B cell (primary cell): Measurements from ENCODE around the gene NME2. TPM values are rescaled to one million over a fixed set of nuclear protein-coding genes. Genes with fewer than 3 reads are reported as not detected.
A peak's percentile ranks its signal among the peaks of the same experiment; 100 is the strongest.

Experiments
- ATAC-seq: fragments of 200-7000 bp; cut with Tn5 transposase; one replicate; pipeline ENCODE4 v1.10.0; 2021; ENCODE audit warnings: low read depth, mild to moderate bottlenecking, moderate number of reproducible peaks, moderate library complexity
- CTCF ChIA-PET: fragments of 350-600 bp; sonication (Branson Sonifier 250); formaldehyde crosslinking; loops from one replicate; lab custom pipeline; 2021; ENCODE audit warnings: antibody characterized with exemption, inconsistent platforms; lab: Charles Lee
- POLR2A ChIA-PET: fragments of 350-600 bp; sonication (Branson Sonifier 250); formaldehyde crosslinking; loops from one replicate; lab custom pipeline; 2021; ENCODE audit warnings: antibody characterized with exemption; lab: Charles Lee
- DNase-seq: peaks from one replicate; pipeline ENCODE4 v3.0.0; 2013
- H2AFZ ChIP-seq: 2 replicates; pipeline ENCODE4 v1.6.1; 2012; ENCODE audit warnings: mild to moderate bottlenecking, low read depth, low read length; ENCODE audit not compliant: insufficient read depth, poor library complexity, severe bottlenecking
- H3K27ac ChIP-seq, 2 donors: 1 replicate in 1 of 2; 2 replicates in 1 of 2; pipeline ENCODE4 v1.5.1; 2012 to 2013; ENCODE audit warnings: low read length in 2 of 2, mild to moderate bottlenecking in 2 of 2, moderate library complexity in 1 of 2
- H3K27me3 ChIP-seq, 4 experiments: fragments of 200-600 bp in 1 of 4; sonication (generic) in 1 of 4; replicated peaks in 1 of 4; 1 replicate in 2 of 4; 2 replicates in 2 of 4; pipeline versions ENCODE4 v1.6.1 to v1.7.0; 2013 to 2016; ENCODE audit warnings: low read length in 3 of 4, mild to moderate bottlenecking in 2 of 4, mixed read lengths in 1 of 4, moderate library complexity in 1 of 4; ENCODE audit not compliant: insufficient read depth in 4 of 4, control insufficient read depth in 3 of 4; ENCODE audit errors: control extremely low read depth in 1 of 4
- H3K36me3 ChIP-seq, 2 experiments: replicated peaks in 1 of 2; 1 replicate in 1 of 2; 2 replicates in 1 of 2; pipeline versions ENCODE4 v1.6.1 to v1.7.1; 2013; ENCODE audit warnings: low read length in 1 of 2; ENCODE audit not compliant: insufficient read depth in 2 of 2, control insufficient read depth in 1 of 2; ENCODE audit errors: control extremely low read depth in 1 of 2, extremely low read depth in 1 of 2
- H3K4me1 ChIP-seq, 2 donors: fragments of 200-600 bp in 1 of 2; sonication (generic) in 1 of 2; 1 replicate in 1 of 2; 2 replicates in 1 of 2; pipeline versions ENCODE4 v1.5.1 to v1.6.1; 2013 to 2017; ENCODE audit warnings: low read length in 2 of 2; ENCODE audit not compliant: control insufficient read depth in 2 of 2, insufficient read depth in 2 of 2
- H3K4me2 ChIP-seq: replicated peaks from 2 replicates; pipeline ENCODE3; 2012; ENCODE audit warnings: mild to moderate bottlenecking, low read depth, low read length; ENCODE audit not compliant: poor library complexity, severe bottlenecking
- H3K4me3 ChIP-seq, 5 experiments: fragments of 200-600 bp in 1 of 5; sonication (generic) in 1 of 5; 1 replicate in 3 of 5; 2 replicates in 2 of 5; pipeline versions ENCODE4 v1.5.1 to v1.7.0; 2011 to 2016; ENCODE audit warnings: low read length in 4 of 5, mild to moderate bottlenecking in 4 of 5, low read depth in 2 of 5, control low read depth in 1 of 5, moderate library complexity in 1 of 5; ENCODE audit not compliant: insufficient read depth in 1 of 5; ENCODE audit errors: control extremely low read depth in 1 of 5, extremely low read depth in 1 of 5
- H3K79me2 ChIP-seq: fragments of 200-600 bp; sonication (generic); one replicate; pipeline ENCODE4 v1.6.0; 2016; ENCODE audit warnings: low read length; ENCODE audit not compliant: control insufficient read depth, insufficient read depth
- H3K9ac ChIP-seq: fragments of 200-600 bp; sonication (generic); 2 replicates; pipeline ENCODE4 v1.6.1; 2017; ENCODE audit warnings: mild to moderate bottlenecking, low read length, moderate library complexity
- H3K9me3 ChIP-seq, 3 donors: one replicate each; pipeline versions ENCODE4 v1.6.1 to v1.7.1; 2013; ENCODE audit warnings: low read length in 2 of 3; ENCODE audit not compliant: control insufficient read depth in 2 of 3, insufficient read depth in 1 of 3; ENCODE audit errors: control extremely low read depth in 1 of 3
- H4K20me1 ChIP-seq: 2 replicates; pipeline ENCODE4 v1.6.0; 2012; ENCODE audit warnings: mild to moderate bottlenecking, low read length; ENCODE audit not compliant: insufficient read depth, control insufficient read depth, poor library complexity, severe bottlenecking
- H3K27ac Mint-ChIP-seq: one replicate; pipeline ENCODE4 v1.8.0; 2021; ENCODE audit warnings: mixed read lengths
- H3K27me3 Mint-ChIP-seq: one replicate; pipeline ENCODE4 v1.8.0; 2021; ENCODE audit warnings: mixed read lengths
- H3K4me1 Mint-ChIP-seq: one replicate; pipeline ENCODE4 v1.8.0; 2021; ENCODE audit warnings: mixed read lengths
- H3K4me3 Mint-ChIP-seq: one replicate; pipeline ENCODE4 v1.8.0; 2021; ENCODE audit warnings: mixed read lengths
- H3K9me3 Mint-ChIP-seq: one replicate; pipeline ENCODE4 v1.8.0; 2022; ENCODE audit warnings: mixed read lengths; ENCODE audit not compliant: insufficient read depth
- EZH2 ChIP-seq: IDR thresholded peaks from 2 replicates; pipeline ENCODE4 v1.6.1; 2012; ENCODE audit warnings: borderline replicate concordance, low read depth, mild to moderate bottlenecking, moderate library complexity, low read length; ENCODE audit not compliant: insufficient read depth, poor library complexity, severe bottlenecking
- WGBS: methylation state at CpG from one replicate; pipeline ENCODE4 v1.1.5; 2013; ENCODE audit warnings: missing lambda C conversion rate; ENCODE audit not compliant: insufficient coverage; 5-methylcytosine and 5-hydroxymethylcytosine counted together
- intact Hi-C: fragments of 100-400 bp; cut with micrococcal nuclease; formaldehyde crosslinking; loops from one replicate; pipeline ENCODE4 v1.10.0; 2022
- polyA minus RNA-seq: library from RNA; depleted of rRNA, polyadenylated mRNA; stranded (reverse); fragments of >200 nt; gene quantifications from 2 replicates; pipeline ENCODE4 v1.2.3, GENCODE V29; 2012
- polyA plus RNA-seq: library from polyadenylated mRNA; depleted of rRNA; stranded (reverse); fragments of >200 nt; gene quantifications from 2 replicates; pipeline ENCODE4 v1.2.3, GENCODE V29; 2012
- total RNA-seq, 2 donors: library from RNA; stranded (reverse); fragments of 120-200 nt in 1 of 2; gene quantifications; 1 replicate in 1 of 2; 2 replicates in 1 of 2; pipeline versions ENCODE4 v1.2.3 to v1.2.4, GENCODE V29; 2013 to 2022
- TF ChIP-seq, protein P1 (sequence below): fragments of 200-600 bp; IDR thresholded peaks from one replicate; pipeline ENCODE4 v1.8.0; 2022; ENCODE audit warnings: antibody characterized with exemption, mild to moderate bottlenecking

Gene NME2
- total RNA-seq = 154 and 169 TPM in 2 replicates
- total RNA-seq (2013) = 326 TPM
- polyA plus RNA-seq = 166 and 184 TPM in 2 replicates
- 178 and 208 TPM in 2 replicates for polyA minus RNA-seq

- no peak for TF ChIP-seq EZH2
- TF ChIP-seq, protein P1, sequence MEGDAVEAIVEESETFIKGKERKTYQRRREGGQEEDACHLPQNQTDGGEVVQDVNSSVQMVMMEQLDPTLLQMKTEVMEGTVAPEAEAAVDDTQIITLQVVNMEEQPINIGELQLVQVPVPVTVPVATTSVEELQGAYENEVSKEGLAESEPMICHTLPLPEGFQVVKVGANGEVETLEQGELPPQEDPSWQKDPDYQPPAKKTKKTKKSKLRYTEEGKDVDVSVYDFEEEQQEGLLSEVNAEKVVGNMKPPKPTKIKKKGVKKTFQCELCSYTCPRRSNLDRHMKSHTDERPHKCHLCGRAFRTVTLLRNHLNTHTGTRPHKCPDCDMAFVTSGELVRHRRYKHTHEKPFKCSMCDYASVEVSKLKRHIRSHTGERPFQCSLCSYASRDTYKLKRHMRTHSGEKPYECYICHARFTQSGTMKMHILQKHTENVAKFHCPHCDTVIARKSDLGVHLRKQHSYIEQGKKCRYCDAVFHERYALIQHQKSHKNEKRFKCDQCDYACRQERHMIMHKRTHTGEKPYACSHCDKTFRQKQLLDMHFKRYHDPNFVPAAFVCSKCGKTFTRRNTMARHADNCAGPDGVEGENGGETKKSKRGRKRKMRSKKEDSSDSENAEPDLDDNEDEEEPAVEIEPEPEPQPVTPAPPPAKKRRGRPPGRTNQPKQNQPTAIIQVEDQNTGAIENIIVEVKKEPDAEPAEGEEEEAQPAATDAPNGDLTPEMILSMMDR = no peak
- H3K9ac ChIP-seq = peak within 1 kb of the TSS; percentile 80
- H3K4me3 ChIP-seq = peak within 1 kb of the TSS; percentile 57 to 83 (median 74)
- peak within 1 kb of the TSS; percentile 94 for H2AFZ ChIP-seq
- H3K27me3 ChIP-seq = no peaks in the 10 kb centered on the region
- Mint-ChIP-seq H3K4me3 (peak within 1 kb of the TSS; percentile 97), H3K9me3 (no peaks in the 10 kb centered on the region), H3K27me3 (no peaks in the 10 kb centered on the region), H3K27ac (peak within 1 kb of the TSS; percentile 99), H3K4me1 (peaks cover 16% of the 10 kb centered on the region)
- CTCF ChIA-PET = interaction anchor here (1.1 to 5.2 kb wide), 4 partner anchors 12 to 167 kb away, joined by 3 to 32 read pairs (median 8); partner anchors contain the start of gene NME1
- under 1% methylated on average over 98 of the region's 98 CpGs for WGBS
- H4K20me1 ChIP-seq = no peaks in the 10 kb centered on the region
- H3K79me2 ChIP-seq = no peaks in the 10 kb centered on the region
- peaks cover 9 to 22% of the 10 kb centered on the region in 2 donors for H3K4me1 ChIP-seq
- H3K36me3 ChIP-seq = peaks cover 3 to 27% of the 10 kb centered on the region in 2 experiments
- peak within 1 kb of the TSS; percentile 56 to 77 for H3K27ac ChIP-seq
- peak; percentile 83 for DNase-seq
- POLR2A ChIA-PET = interaction anchor here (0.5 to 2.0 kb wide), 7 partner anchors 11 to 745 kb away, joined by 3 to 20 read pairs (median 4); partner anchors contain the start of genes NME1 and TOB1
- H3K4me2 ChIP-seq = peak within 1 kb of the TSS; percentile 94
- H3K9me3 ChIP-seq = no peaks in the 10 kb centered on the region
- intact Hi-C loops = loop anchor here (1.0 to 5.0 kb wide), 6 partner anchors 13 to 619 kb away; partner anchors contain the start of genes ANKRD40, MBTD1, NME1 and SPAG9
- ATAC-seq = peak; percentile 87
Measured at GRCh38 chr17:51166198-51166986, at the start of gene NME2. NME2 (plus strand) TSS chr17:51166411; CDS start chr17:51166831, 420 bp downstream.
